HepG2 (cell line): ENCODE data around the gene BABAM2. TPM values are rescaled to one million over a fixed set of nuclear protein-coding genes. Genes with fewer than 3 reads are reported as not detected.
A peak's percentile ranks its signal among the peaks of the same experiment; 100 is the strongest.

Experiments used
- ATAC-seq: fragments of 200-7000 bp; cut with Tn5 transposase; 3 replicates; pipeline ENCODE4 v1.9.1; 2020; ENCODE audit warnings: mild to moderate bottlenecking, moderate library complexity
- BruUV-seq: library from RNA; stranded (reverse); fragments of 400-500 nt; replicated peaks from 2 replicates; lab custom pipeline; 2021; lab: Mats Ljungman, UMichigan
- CTCF ChIA-PET: fragments of 300-600 bp; formaldehyde crosslinking; extraction: SDS; loops from one replicate; lab custom pipeline; 2021; ENCODE audit warnings: low total read pairs, inconsistent platforms, low intra/inter-chr PET ratio; lab: Yijun Ruan, JAX
- POLR2A ChIA-PET: fragments of 350-600 bp; sonication (Branson Sonifier 250); formaldehyde crosslinking; loops from one replicate; lab custom pipeline; 2020; ENCODE audit warnings: antibody characterized with exemption, inconsistent platforms; lab: Yijun Ruan, JAX
- DNase-seq: peaks from one replicate; pipeline ENCODE4 v3.0.0-alpha.2; 2015; ENCODE audit warnings: low spot score
- FAIRE-seq: peaks from 3 replicates; lab custom pipeline; 2011; peaks lifted over from hg19 to GRCh38; lab: Jason Lieb, UNC
- H2AFZ ChIP-seq: one replicate; pipeline ENCODE4 v1.6.1; 2011; ENCODE audit warnings: low read length, inconsistent platforms
- H3K27ac ChIP-seq: fragments of 300-600 bp; 3 replicates; pipeline ENCODE4 v1.8.0; 2011; ENCODE audit warnings: mixed run types, mild to moderate bottlenecking, mixed read lengths, low read length, inconsistent platforms; ENCODE audit not compliant: insufficient read depth; ENCODE audit errors: extremely low read length
- H3K27me3 ChIP-seq, 2 experiments: fragments of 200-600 bp in 1 of 2; 2 replicates in 1 of 2; 3 replicates in 1 of 2; pipeline versions ENCODE4 v1.6.0 to v1.8.0; 2011; ENCODE audit warnings: low read length in 2 of 2, mild to moderate bottlenecking in 2 of 2, moderate library complexity in 2 of 2, inconsistent platforms in 1 of 2; ENCODE audit not compliant: insufficient read depth in 2 of 2, control insufficient read depth in 1 of 2
- H3K36me3 ChIP-seq, 2 experiments: fragments of 200-600 bp in 1 of 2; replicated peaks in 1 of 2; 2 replicates in 1 of 2; 3 replicates in 1 of 2; pipeline versions ENCODE4 v1.5.1 to v1.8.0; 2011; ENCODE audit warnings: low read length in 2 of 2, inconsistent platforms in 1 of 2; ENCODE audit not compliant: insufficient read depth in 2 of 2, control insufficient read depth in 1 of 2
- H3K4me1 ChIP-seq: 2 replicates; pipeline ENCODE4 v1.5.1; 2012; ENCODE audit warnings: low read length, inconsistent platforms; ENCODE audit not compliant: insufficient read depth
- H3K4me2 ChIP-seq: 2 replicates; pipeline ENCODE4 v1.6.0; 2011; ENCODE audit warnings: low read depth, low read length, inconsistent platforms
- H3K4me3 ChIP-seq, 3 experiments: fragments of 200-600 bp in 1 of 3; sonication (generic), shearing (Covaris generic) in 1 of 3; replicated peaks in 1 of 3; 2 replicates each; pipeline ENCODE4 v1.5.1; 2011 to 2016; ENCODE audit warnings: low read length in 3 of 3, inconsistent platforms in 2 of 3, low read depth in 2 of 3, mild to moderate bottlenecking in 2 of 3, control low read depth in 1 of 3, mixed read lengths in 1 of 3; ENCODE audit not compliant: insufficient read depth in 1 of 3
- H3K79me2 ChIP-seq: one replicate; pipeline ENCODE4 v1.6.1; 2011; ENCODE audit warnings: low read length, inconsistent platforms; ENCODE audit not compliant: insufficient read depth
- H3K9ac ChIP-seq: 2 replicates; pipeline ENCODE4 v1.6.0; 2011; ENCODE audit warnings: mild to moderate bottlenecking, low read depth, low read length, inconsistent platforms; ENCODE audit not compliant: insufficient read depth
- H3K9me3 ChIP-seq: 2 replicates; pipeline ENCODE4 v1.5.1; 2012; ENCODE audit warnings: mild to moderate bottlenecking, low read length
- H4K20me1 ChIP-seq: 2 replicates; pipeline ENCODE4 v1.6.0; 2011; ENCODE audit warnings: inconsistent platforms, mild to moderate bottlenecking, low read length, moderate library complexity; ENCODE audit not compliant: insufficient read depth
- CBX1 ChIP-seq: IDR thresholded peaks from one replicate; pipeline ENCODE4 v1.6.1; 2016; ENCODE audit warnings: antibody characterized with exemption, low read depth
- DMTF1 ChIP-seq: sonication (generic); formaldehyde crosslinking; IDR thresholded peaks from 2 replicates; pipeline ENCODE4 v1.4.0; 2020; ENCODE audit warnings: mild to moderate bottlenecking, missing genetic modification reagents
- HOMEZ ChIP-seq: IDR thresholded peaks from 2 replicates; pipeline ENCODE4 v1.6.1; 2016; ENCODE audit warnings: low read depth
- MAFF ChIP-seq: IDR thresholded peaks from 2 replicates; pipeline ENCODE4 v1.6.1; 2011; ENCODE audit warnings: low read depth, low read length, improper control_type of control experiment
- MAFK ChIP-seq, 2 experiments: IDR thresholded peaks in 1 of 2; conservative IDR thresholded peaks in 1 of 2; 2 replicates each; pipeline ENCODE4 v1.6.1; 2011; ENCODE audit warnings: improper control_type of control experiment in 2 of 2, low read length in 2 of 2
- MEIS2 ChIP-seq: sonication (generic); formaldehyde crosslinking; IDR thresholded peaks from 2 replicates; pipeline ENCODE4 v1.9.0; 2021; ENCODE audit warnings: mild to moderate bottlenecking, missing genetic modification reagents
- MXD3 ChIP-seq: IDR thresholded peaks from 2 replicates; pipeline ENCODE4 v1.6.1; 2016; ENCODE audit warnings: mild to moderate bottlenecking, missing biosample characterization, missing genetic modification reagents
- RNF219 ChIP-seq: sonication (generic); formaldehyde crosslinking; IDR thresholded peaks from 2 replicates; pipeline ENCODE4 v1.5.0; 2020; ENCODE audit warnings: mild to moderate bottlenecking, missing genetic modification reagents
- SIN3A ChIP-seq: IDR thresholded peaks from 2 replicates; pipeline ENCODE4 v1.6.1; 2011; ENCODE audit warnings: low read depth, mild to moderate bottlenecking, control low read depth, low read length, borderline replicate concordance
- TRIM22 ChIP-seq: fragments of 450-650 bp; IDR thresholded peaks from 2 replicates; pipeline ENCODE4 v1.6.1; 2017
- ZNF205 ChIP-seq: IDR thresholded peaks from 2 replicates; pipeline ENCODE4 v1.6.1; 2018; ENCODE audit warnings: missing biosample characterization, missing genetic modification reagents
- ZNF33B ChIP-seq: sonication (generic); formaldehyde crosslinking; IDR thresholded peaks from 2 replicates; pipeline ENCODE4 v1.5.1; 2020; ENCODE audit warnings: mild to moderate bottlenecking, missing genetic modification reagents
- ZNF44 ChIP-seq: sonication (generic); formaldehyde crosslinking; IDR thresholded peaks from 2 replicates; pipeline ENCODE4 v1.5.1; 2020; ENCODE audit warnings: mild to moderate bottlenecking, missing genetic modification reagents
- ZNF570 ChIP-seq: sonication (generic); formaldehyde crosslinking; IDR thresholded peaks from 2 replicates; pipeline ENCODE4 v1.4.0; 2020; ENCODE audit warnings: mild to moderate bottlenecking, missing genetic modification reagents, borderline replicate concordance
- ZNF784 ChIP-seq: sonication (generic); formaldehyde crosslinking; IDR thresholded peaks from 2 replicates; pipeline ENCODE4 v1.5.1; 2020; ENCODE audit warnings: missing genetic modification reagents, mild to moderate bottlenecking, borderline replicate concordance
- ZNF816 ChIP-seq: sonication (generic); formaldehyde crosslinking; IDR thresholded peaks from 2 replicates; pipeline ENCODE4 v1.8.0; 2022; ENCODE audit warnings: missing genetic modification reagents, mild to moderate bottlenecking, borderline replicate concordance
- WGBS: methylation state at CpG from one replicate; pipeline ENCODE4 v1.1.6; 2017; ENCODE audit warnings: low lambda C conversion rate; 5-methylcytosine and 5-hydroxymethylcytosine counted together
- in situ Hi-C: cut with HindIII; loops from 2 replicates; pipeline ENCODE4 v1.10.0; 2017; ENCODE audit warnings: low pct_unique_long_range_greater_than_20kb; ENCODE audit not compliant: extremely low pct_ligation_motif_present
- intact Hi-C: fragments of 100-400 bp; cut with micrococcal nuclease; formaldehyde crosslinking; loops from one replicate; pipeline ENCODE4 v1.10.0; 2022; ENCODE audit not compliant: unreplicated experiment
- polyA plus RNA-seq, 8 experiments: library from polyadenylated mRNA; depleted of rRNA in 3 of 8; stranded (reverse) in 7 of 8; unstranded in 1 of 8; fragments of >200 nt; fragmentation: Illumina TruSeq in 4 of 8; extraction: Trizol in 4 of 8; gene quantifications; 2 replicates each; pipeline versions ENCODE4 v1.2.1 to v1.2.3, GENCODE V29; 2011 to 2016; ENCODE audit warnings: low read depth in 4 of 8, missing spikeins in 1 of 8, mixed read lengths in 1 of 8; ENCODE audit not compliant: insufficient read depth in 1 of 8
- total RNA-seq, 5 experiments: library from RNA; depleted of rRNA; stranded (reverse); fragments of >200 nt; fragmentation: Illumina TruSeq; extraction: Trizol; gene quantifications; 2 replicates each; pipeline ENCODE4 v1.2.3, GENCODE V29; 2016; ENCODE audit warnings: low read depth in 1 of 5

BABAM2 gene
- total and polyA plus RNA-seq, 2 of the 13 experiments (the other 11 are each of a cell fraction or from before 2014, with no cell fraction given), result 24.9 to 28.0 TPM

GRCh38 chr2:27856386-27856785, 34.1 kb upstream of the BABAM2 start (continued):
- TF ChIP-seq CBX1 (no peak), ZNF784 (CRISPR knock-in tag) (no peak), ZNF33B (no peak), TRIM22 (no peak)

- intact Hi-C loops, result no loop called here
- no TSS peak for BruUV-seq
- TF ChIP-seq MXD3 (CRISPR knock-in tag) (no peak), ZNF816 (no peak), HOMEZ (CRISPR knock-in tag) (no peak), DMTF1 (CRISPR knock-in tag) (no peak), SIN3A (no peak), MAFF (peak; percentile 77), RNF219 (CRISPR knock-in tag) (no peak), MAFK (conservative IDR thresholded peaks at IDR 0.05 in 1 of 2, IDR thresholded peaks at IDR 0.05 in 1 of 2; ENCODE audit: low read length in 2 of 2) (peak; percentile 74 to 88), ZNF44 (CRISPR knock-in tag) (no peak), ZNF205 (CRISPR knock-in tag) (no peak), MEIS2 (CRISPR knock-in tag) (no peak), ZNF570 (CRISPR knock-in tag) (no peak)
- TF ChIP-seq, all 625 proteins: peak for 2
- Histone ChIP-seq H3K36me3 (no peaks in the 10 kb centered on the region), H3K4me1 (peaks cover 8% of the 10 kb centered on the region), H3K27me3 (no peaks in the 10 kb centered on the region), H3K9me3 (no peaks in the 10 kb centered on the region), H3K4me3 (no peak overlapping the region), H4K20me1 (no peaks in the 10 kb centered on the region), H2AFZ (no peak overlapping the region), H3K79me2 (no peaks in the 10 kb centered on the region), H3K4me2 (no peak overlapping the region), H3K9ac (no peak overlapping the region), H3K27ac (no peak overlapping the region)
- FAIRE-seq (no peak), DNase-seq (no peak), ATAC-seq (no peak)
- CTCF ChIA-PET, result no interaction called here
- POLR2A ChIA-PET, result no interaction called here
- WGBS, result 87% methylated on average over 3 of the region's 3 CpGs
- in situ Hi-C loops, result no loop called here
Measured at GRCh38 chr2:27856956-27857355, 33.6 kb upstream of the BABAM2 start.
